Stimulated activated CD4-positive, alpha-beta T cell treated with anti-CD3 and anti-CD28 coated beads, Interleukin-15, amount 100 ng/mL, for 24 hours (primary cell): ENCODE measurements around the gene AKAP9.
"Not testable (repeated sequence)": the region's sequence is repeated elsewhere in the genome, so short reads cannot be mapped to it uniquely, and the experiment has no call there.

Experiments used
- DNase-seq: peaks from one replicate; pipeline ENCODE4 v3.0.0-alpha.2; 2020

Gene AKAP9

GRCh38 chr7:92025260-92025659 lies 84.6 kb downstream of the AKAP9 start:
- DNase-seq: no peak

GRCh38 chr7:92026635-92027034 lies 86.0 kb downstream of the AKAP9 start:
- not testable (repeated sequence) for DNase-seq

- not testable (repeated sequence) for DNase-seq
Measured at GRCh38 chr7:92027128-92027527, 86.5 kb downstream of the AKAP9 start.

- no peak for DNase-seq
Measured at GRCh38 chr7:92028226-92028625, 87.6 kb downstream of the AKAP9 start.

GRCh38 chr7:92028686-92029085 lies 88.0 kb downstream of the AKAP9 start:
- no peak for DNase-seq

GRCh38 chr7:92034116-92034515 lies 93.5 kb downstream of the AKAP9 start:
- no peak for DNase-seq

GRCh38 chr7:92035576-92035975 lies 94.9 kb downstream of the AKAP9 start:
- DNase-seq: no peak

GRCh38 chr7:92039900-92040299 lies 99.2 kb downstream of the AKAP9 start:
- DNase-seq: no peak

GRCh38 chr7:92042056-92042737 lies 101.5 kb downstream of the AKAP9 start:
- no peak for DNase-seq

GRCh38 chr7:92043098-92043497 lies 102.4 kb downstream of the AKAP9 start:
- no peak for DNase-seq

- no peak for DNase-seq
Measured at GRCh38 chr7:92043637-92044036, 103.0 kb downstream of the AKAP9 start.

GRCh38 chr7:92044148-92044547 lies 103.5 kb downstream of the AKAP9 start:
- no peak for DNase-seq

GRCh38 chr7:92044940-92045339 lies 104.3 kb downstream of the AKAP9 start:
- no peak for DNase-seq

GRCh38 chr7:92051655-92052054 lies 111.0 kb downstream of the AKAP9 start:
- no peak for DNase-seq

- no peak for DNase-seq
Measured at GRCh38 chr7:92052159-92052558, 111.5 kb downstream of the AKAP9 start.

- DNase-seq: no peak
Measured at GRCh38 chr7:92052684-92053083, 112.0 kb downstream of the AKAP9 start.

GRCh38 chr7:92053312-92053711 lies 112.7 kb downstream of the AKAP9 start:
- no peak for DNase-seq

- no peak for DNase-seq
Measured at GRCh38 chr7:92056286-92056685, 115.6 kb downstream of the AKAP9 start.

GRCh38 chr7:92057375-92057774 lies 116.7 kb downstream of the AKAP9 start:
- DNase-seq: no peak

GRCh38 chr7:92058040-92058439 lies 117.4 kb downstream of the AKAP9 start:
- DNase-seq: no peak

GRCh38 chr7:92058899-92059298 lies 118.2 kb downstream of the AKAP9 start:
- no peak for DNase-seq

- no peak for DNase-seq
Measured at GRCh38 chr7:92061154-92061553, 120.5 kb downstream of the AKAP9 start.

GRCh38 chr7:92064438-92065029 lies 123.9 kb downstream of the AKAP9 start:
- no peak for DNase-seq

- DNase-seq: no peak
Measured at GRCh38 chr7:92071032-92071431, 130.4 kb downstream of the AKAP9 start.

GRCh38 chr7:92072121-92072520 lies 131.5 kb downstream of the AKAP9 start:
- DNase-seq: no peak
